ENCODE data around the gene HPD.
A peak's percentile ranks its signal among the peaks of the same experiment; 100 is the strongest.
"Not testable (repeated sequence)": the region's sequence is repeated elsewhere in the genome, so short reads cannot be mapped to it uniquely, and the experiment has no call there.

Gene HPD

DNA sequence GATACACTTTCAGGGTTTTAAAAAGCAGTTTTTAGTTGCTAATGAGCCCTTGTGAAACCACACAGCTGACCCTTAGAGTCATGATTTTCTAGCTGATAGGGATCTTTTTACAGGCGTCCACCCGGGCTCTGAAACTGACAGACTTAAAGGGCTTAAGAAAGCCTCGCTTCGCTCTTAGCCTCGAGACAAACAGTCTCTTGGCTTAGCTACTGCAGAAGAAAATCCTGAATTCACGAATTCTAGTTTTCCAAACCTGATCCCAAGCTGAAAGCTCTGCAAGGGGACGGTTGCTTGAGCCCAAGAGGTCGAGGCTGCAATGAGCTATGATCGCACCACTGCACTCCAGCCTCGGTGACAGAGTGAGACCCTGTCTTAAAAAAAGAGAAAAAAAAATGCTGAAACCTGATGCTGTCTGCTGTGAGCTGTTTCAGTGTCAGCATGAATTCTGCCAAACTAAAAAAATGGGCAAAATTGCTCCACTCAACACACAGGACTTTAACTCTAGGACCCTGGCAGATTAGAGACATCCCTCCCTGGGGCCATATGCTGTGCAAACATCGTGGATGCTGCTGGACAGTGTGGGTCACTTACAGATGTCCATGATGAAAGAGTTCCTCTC, 3.1 kb upstream of the HPD start:
- DNase-seq (ENCODE audit: low spot score), result no peak

DNA sequence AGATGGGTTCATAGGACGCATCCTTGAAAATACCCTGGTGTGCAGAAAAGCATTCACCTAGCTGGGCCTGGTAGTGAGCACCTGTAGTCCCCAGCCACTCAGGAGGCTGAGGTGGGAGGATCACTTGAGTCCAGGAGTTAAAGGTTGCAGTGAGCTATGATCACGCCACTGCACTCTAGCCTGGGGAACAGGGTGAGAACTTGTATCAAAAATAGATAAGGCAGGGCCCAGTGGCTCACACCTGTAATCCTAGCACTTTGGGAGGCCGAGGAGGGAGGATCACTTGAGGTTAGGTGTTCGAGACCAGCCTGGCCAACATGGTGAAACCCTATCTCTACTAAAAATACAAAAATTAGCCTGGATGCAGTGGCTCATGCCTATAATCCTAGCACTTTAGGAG, 2.0 kb upstream of the HPD start:
- not testable (repeated sequence) for DNase-seq (ENCODE audit: low spot score)

DNA sequence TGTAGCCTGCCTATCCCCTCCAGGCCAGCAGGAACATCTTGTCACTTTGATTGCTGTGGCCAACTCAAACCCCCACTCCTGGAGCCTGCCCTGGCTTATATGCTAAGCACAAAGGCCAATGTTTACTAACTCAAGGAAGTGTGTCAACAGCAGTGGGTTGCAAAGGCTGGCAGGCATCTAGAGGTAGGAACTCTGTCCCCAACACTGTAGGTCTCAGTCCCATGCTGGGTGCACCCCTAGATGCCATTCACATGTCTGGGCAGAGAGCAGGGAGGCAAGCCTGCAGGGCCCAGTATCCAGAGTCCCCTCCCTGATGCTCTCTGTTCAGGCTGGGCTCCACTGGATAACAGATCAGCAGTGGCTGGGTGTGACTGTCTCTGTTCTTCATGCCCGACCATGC, 1.6 kb upstream of the HPD start:
- no peak for DNase-seq (ENCODE audit: low spot score)

DNA sequence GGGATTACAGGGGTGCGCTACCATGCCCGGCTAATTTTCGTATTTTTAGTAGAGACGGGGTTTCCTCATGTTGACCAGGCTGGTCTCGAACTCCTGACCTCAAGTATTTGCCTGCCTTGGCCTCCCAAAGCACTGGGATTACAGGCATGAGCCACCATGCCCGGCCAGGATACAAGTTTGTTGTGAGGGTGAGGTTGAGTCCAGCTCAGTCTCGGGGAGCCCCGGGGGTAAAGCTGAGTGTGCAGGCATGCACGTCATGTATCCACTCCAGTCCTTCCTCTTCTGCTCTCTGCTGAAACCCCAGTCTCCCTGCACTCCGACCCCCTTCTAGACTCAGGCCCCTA, 369 bp downstream of the HPD start:
- no peak for DNase-seq (ENCODE audit: low spot score)

DNA sequence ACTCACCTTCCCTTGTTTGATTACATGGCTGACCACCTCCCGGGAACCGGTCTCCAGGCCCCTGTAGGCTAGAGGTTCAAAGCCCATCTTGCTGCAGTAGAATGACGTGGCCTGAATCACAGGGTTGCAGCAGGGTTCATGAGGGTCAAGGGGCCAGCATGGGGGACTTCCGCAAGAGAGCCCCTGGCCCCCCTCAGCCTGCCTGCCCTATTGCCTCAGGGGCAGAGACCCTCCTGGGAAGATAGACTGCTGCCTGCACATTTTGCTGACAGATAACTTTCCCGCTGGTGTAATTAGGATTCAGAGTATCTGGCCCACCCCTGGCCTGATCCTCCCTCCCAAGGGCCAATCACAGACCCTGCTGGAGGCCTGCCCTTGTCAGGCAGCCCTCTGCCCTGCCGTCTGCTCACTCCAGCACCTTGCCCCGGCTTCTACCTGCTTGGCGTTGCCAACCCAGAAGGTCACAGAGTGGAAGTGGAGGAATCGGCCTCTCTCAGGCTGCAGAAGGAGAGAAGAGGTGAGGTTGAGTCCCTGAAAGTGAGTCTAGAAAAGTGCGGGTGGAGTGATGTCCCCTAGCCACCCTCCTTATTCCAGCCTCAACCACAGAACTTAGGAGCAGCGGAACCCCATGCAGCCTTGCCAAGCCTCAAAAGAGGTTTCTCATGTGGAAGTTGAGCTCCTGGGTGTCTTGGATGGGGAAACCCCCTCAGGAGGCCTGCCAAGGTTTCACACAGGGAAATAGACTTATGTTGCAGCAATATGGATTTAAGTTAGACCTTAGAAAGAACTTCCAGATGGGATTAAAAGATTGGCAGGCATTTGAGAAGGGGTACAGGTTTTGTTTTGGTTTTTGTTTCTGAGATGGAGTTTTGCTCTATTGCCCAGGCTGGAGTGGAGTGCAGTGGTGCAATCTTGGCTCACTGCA, 1.1 kb downstream of the HPD start:
- DNase-seq (ENCODE audit: low spot score), result no peak

DNA sequence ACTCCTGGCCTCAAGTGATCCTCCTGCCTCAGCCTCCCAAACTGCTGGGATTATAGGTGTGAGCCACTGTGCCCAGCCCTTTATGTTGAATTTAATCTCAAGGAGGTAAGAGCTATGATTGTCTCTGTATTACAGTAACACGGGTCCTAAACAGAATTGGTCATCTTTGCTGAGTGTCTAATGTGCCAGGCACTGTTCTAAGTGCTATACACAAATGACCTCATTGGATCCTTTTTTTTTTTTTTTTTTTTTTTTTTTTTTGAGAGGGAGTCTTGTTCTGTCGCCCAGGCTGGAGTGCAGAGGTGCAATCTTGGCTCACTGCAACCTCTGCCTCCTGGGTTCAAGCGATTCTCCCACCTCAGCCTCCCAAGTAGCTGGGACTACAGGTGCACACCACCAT, 6.3 kb downstream of the HPD start:
- DNase-seq (ENCODE audit: low spot score), result not testable (repeated sequence)

DNA sequence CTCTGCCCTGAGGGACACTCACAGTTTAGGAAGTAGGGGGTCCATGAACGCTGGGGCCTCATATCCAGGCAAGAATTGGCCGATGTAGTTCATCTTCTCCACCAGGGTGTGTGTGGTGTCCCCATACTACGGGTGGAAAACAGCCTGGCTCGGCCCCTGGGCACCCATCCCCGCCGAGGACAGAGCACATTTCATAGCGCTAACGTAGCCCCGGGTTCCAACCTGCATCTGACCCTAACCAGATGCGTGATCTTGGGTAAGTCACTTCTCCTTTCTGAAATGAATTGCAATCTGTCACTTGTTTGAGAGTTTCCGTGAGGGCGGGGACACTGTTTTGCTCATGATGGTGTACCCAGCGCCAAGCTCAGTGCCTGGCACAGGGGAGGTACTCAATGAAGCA, 9.0 kb downstream of the HPD start:
- DNase-seq (ENCODE audit: low spot score), result no peak

DNA sequence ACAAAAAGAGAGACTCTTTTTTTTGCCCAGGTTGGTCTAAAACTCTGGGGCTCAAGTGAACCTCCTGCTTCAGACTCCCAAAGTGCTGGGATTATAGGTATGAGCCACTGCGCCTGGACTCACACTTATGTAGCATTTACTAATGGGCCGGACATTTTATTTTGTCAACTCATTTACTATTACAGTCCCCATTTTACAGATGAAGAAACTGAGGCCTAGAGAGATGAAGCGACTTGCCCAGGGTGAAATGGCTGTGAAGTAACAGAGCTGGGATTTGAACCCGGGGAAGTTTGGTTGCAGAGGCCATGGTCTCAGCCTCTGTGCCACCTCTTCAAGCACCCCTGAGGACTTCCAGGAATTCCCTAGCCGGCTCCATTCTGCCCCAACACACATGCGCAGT, 9.4 kb downstream of the HPD start:
- no peak for DNase-seq (ENCODE audit: low spot score)

DNA sequence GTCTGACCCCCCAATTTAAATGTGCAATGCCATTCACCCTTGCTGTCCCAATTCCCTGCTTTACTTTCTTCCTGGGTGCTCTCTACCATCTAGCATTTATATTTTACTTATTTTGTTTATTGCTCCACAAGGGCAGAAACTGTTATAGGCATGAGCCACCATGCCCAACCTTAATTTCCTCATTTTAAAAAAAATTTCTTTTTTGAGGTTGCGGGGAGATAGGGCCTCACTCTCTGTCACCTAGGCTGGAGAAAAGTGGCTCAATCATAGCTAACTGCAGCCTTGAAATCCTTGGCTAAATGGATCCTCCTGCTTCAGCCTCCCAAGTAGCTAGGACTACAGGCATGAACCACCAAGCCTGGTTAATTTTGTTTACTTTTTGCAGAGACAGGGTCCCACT, 13.0 kb downstream of the HPD start:
- no peak for DNase-seq (ENCODE audit: low spot score)

DNA sequence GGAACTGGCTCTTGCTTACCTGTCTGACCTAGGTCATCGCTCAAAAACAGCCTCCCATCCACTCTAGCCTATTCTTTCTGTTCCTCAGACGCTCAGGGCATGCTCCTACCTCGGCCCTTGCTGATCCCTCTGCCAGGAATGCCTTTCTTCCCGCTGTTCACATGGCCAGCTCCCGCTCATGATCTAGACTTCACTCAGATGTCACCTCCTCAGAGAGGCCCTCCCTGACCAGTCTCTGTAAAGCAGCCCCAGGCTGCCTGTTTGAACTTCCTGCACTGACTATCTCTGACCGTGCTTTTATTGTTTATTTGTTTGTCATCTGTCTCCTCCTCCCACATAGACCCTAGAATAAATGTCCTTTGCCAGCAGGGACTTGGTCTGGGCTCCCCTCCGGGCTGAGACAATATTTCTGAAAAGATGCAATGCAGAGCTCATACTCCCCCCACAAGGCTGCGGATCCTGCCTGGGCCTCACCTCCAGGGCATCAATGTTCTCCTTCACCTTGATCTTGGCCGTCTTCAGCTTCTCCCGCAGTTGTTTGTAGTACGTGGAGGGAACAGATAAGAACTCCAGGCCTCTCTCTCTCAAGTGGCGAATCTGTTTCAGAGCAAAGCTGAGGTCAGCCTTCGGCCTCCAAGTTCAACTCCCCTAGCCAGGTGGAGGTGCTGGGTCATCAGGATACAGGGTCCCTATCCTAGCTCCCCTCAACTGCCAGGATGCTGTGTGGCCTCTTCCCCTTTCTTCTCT, 15.2 kb downstream of the HPD start:
- DNase-seq (ENCODE audit: low spot score), result no peak

DNA sequence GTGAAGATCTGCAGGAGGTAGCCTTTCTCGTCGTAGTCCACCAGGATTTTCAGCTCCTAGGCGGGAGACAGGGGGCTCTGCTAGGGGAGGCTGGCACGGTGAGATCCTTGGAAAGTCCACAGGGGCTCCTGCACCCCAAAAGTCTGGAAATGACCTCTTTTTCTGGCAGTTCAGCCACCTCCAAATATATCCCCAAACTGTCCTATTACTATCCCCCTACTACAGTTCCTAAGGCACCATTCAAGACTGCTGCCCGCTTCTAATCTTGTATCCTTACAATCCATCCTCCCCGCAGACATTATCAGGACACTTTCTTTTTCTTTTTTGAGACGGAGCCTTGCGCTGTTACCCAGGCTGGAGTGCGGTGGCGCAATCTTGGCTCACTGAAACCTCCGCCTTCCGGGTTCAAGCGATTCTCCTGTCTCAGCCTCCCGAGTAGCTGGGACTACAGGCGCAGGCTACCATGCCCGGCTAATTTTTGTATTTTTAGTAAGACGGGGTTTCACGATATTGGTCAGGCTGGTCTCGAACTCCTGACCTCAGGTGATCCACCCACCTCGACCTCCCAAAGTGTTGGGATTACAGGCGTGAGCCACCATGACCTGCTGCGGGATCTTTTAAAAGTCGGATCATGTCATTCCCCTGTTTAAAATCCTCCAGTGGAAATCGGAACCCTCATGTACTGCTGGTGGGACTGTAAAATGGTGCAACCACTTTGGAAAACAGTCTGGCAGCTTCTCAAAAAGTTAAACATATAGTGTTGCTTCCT, 18.5 kb downstream of the HPD start:
- DNase-seq (ENCODE audit: low spot score), result no peak

DNA sequence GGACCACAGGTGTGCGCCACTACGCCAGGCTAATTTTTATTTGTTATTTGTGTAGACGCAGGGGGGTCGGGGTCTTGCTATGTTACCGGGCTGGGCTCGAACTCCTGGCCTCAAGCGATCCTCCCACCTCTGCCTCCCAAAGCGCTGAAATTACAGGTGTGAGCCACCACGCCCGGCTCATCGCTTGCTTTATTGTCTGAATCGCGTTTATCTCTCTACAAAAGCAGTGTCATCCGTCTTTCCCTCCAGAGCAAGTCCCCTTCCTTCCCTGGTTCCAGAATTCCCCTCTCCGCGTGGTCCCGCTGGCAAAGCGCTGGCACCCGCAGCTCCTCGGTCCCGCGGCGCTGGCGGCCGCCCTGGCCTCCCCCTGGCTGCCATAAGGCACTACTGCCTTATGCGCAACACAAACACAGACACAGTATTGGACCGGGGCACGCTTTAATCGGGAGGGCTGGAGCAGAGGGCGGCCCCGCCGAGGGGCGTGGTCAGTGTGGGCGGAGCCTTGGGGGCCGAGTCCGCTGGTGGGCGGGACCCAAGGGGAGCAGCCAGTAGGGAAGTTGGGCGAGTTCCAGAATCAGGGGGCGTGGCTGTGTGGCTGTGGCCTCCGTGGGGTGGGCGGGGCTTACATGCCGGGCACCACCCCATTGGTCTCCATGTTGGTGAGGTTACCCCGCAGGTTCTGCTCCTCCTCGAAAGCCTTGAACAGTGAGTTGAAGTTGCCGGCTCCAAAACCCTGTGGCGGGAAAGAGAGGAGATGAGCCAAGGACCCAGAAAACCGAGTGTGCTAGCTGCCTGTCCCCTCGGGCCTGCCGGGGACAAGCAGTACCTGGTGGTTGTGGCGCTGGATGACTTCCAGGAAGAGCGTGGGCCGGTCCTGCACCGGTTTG, 19.3 kb downstream of the HPD start:
- DNase-seq (ENCODE audit: low spot score), result peak; percentile 91

DNA sequence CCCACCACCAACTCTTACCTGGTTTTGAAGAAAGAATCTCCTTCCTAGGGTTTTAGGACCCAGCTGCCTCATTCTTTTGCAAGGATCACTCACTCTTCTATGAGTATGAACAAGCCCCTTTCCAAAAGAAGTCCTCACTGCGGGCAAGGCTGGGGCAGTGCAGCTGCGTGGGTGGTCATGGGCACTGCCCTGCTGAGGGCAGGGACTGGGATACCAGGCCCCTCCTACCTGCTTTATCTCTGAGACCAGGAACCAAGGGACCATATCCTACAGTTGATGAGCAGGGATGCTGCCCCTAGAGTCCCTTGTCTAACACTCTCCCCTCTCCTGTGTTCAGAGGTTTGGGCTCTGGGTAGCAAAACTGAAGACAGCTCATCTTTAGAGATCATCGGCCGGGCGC, 20.5 kb downstream of the HPD start:
- DNase-seq (ENCODE audit: low spot score), result no peak

DNA sequence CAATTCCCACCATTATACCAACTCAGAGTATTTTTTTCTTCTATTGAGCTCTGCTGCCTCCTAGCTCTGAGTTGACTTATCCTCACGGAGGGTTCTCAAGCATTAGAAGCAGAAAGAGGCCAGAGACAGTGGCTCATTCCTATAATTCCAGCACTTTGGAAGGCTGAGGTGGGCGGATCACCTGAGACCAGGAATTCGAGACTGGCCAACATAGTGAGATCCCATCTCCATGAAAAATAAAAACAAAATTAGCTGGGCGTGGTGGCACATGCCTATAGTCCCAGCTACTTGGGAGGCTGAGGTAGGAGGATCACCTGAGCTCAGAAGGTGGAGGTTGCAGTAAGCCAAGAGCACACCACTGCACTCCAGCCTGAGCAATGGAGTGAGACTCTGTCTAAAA, 21.0 kb downstream of the HPD start:
- no peak for DNase-seq (ENCODE audit: low spot score)

DNA sequence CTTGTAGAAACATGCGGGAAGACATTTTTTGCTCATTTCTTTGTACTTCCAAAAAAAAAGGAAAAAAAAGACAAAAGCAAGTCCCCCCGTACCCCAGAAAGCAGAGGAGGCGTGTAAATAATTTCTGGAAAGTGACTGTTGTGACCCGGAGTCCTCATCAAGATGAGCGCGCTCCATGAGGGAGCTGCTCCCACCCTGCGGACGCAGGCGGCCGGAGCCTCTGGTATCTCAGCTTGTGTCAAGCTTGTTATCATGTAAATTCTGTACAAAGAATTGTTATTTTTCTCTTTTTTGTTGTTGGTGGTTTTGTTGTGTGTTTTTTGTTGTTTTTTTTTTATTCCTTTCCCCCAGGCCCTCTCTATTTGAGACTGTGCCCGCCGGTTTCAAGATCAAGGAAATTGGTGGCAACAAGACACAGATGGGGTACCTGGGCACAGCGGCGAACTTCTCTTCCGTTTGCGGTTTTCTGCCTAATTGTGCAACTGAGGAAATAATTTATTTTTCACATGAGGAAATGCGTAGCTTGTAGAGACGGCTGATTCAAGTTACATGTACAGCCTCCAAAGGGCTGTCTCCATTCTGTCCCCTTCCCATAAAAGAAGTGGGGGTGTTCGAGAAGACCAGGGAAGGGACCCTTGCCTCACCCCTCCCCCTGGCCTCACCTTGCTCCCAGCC, 27.0 kb downstream of the HPD start:
- DNase-seq (ENCODE audit: low spot score), result no peak

DNA sequence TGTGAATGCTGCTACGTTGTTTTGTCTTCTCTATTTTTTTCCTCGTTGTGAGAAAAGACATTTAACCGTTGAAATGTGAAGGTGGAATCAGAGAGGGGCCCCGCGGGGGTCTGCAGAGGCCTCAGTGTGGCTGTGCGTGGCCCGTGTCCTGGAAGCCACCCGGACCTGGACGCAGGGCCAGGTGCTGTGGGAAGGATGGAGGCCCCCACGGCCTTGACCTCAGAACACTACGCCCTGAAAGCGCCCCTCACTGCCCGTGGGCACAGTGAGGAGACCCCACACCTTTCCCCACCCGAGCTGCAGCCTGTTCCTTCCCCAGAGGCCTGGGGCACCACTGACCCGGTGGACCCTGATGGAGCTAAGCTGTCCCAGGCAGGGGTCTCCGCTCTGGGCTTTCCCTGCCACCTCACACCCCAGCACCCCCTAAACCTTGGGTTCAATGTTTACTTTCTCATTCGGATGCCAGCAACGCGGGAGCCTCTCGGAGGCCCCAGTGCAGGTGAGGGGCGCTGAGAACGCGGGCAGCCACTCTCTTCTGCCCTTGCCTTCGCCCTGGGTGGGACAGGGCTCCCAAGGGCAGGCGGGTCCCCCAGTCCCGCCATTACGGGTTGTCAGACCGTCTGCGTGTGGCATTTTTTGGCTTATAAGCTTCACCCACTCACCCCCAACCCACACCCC, 27.9 kb downstream of the HPD start:
- no peak for DNase-seq (ENCODE audit: low spot score)

DNA sequence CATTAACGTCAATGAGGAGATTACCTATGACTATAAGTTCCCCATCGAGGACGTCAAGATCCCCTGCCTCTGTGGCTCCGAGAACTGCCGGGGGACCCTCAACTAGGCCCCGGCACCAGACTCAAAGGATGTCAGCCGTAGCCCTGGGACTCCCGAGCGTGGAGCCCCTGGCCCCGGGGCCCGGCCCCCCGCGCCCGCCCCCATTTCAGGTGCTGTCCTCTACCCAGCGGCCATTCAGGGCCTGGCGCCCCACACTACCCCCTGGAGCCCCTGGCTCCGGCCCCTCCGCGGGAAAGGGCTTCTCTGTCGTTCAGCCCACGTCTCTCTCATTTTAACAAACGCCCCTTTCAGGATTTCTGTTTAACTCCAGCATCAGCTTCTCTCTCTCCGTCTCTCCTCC, 28.5 kb downstream of the HPD start:
- no peak for DNase-seq (ENCODE audit: low spot score)

DNA sequence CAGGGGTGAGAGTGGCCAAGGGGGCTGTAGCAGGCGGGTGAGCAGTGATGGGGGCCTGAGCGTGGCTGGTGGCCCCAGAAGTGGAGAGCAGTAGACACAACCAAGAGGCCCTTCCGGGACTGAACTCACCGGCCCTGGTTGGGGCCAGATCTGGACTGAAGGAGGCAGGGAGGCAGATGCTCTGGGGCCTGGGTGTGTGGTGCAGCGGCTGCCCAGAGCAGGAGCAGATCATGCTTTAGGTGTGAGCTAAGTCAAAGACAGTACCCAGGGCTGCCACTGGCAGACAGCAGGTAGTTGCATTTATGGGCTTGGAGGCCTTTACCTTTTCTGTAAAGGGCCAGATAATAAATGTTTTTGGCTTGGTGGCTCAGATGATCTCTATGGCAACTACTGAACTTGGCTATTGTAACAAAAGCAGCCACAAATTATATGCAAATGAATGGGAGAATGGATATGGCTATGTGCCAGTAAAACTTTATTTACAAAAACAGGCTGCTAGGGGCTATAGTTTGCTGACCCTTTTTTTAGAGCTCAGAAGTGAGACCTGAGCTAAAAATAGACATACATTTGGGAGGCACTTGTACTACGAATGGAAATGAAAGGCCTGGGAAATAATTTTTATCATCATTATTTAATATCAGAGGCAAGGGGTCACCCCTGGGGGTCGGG, 29.3 kb downstream of the HPD start:
- no peak for DNase-seq (ENCODE audit: low spot score)

DNA sequence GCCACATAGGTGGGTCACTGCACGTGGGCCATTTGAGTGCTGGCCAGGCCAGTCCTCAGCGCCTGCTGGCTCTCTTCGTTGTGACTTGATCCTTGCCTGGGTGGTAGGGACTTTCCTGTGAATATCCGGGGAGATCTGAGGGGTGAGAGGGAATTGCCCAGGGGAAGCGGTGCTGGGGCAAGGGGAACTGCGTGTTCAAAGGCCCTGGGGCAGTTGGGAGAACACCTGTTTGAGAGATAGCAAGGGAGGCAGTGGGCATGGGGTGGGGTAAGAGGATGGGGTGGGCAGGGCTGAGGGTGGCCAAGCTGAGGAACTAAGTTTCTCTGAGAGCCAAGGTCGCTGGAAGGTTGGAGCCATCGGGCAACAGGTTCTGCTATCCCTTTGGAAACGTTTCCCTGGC, 29.8 kb downstream of the HPD start:
- DNase-seq (ENCODE audit: low spot score), result no peak

DNA sequence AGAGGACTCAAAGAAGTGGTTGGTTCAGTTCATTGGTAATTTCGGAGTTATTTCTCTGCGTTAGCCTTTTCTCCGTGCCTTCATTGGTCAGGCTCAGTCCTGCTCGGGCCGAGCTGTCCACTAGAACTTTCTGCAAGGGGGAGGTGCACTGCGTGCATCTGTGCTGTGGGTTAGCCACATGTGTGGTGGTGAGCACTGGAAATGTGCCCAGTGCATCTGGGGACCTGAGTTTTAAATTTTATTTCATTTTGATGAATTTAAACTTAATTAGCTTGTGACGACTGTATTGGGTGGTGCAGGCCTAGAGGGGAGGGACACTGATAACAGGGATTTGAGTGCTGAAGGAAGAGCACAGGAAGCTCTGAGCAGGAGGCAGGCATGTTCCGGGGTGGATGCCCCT, 30.4 kb downstream of the HPD start:
- DNase-seq (ENCODE audit: low spot score), result no peak
